GM12872 (cell line): ENCODE measurements around the gene MCU.
A peak's percentile ranks its signal among the peaks of the same experiment; 100 is the strongest.

Experiments
- CTCF ChIP-seq: IDR thresholded peaks from 3 replicates; pipeline ENCODE4 v1.5.1; 2011; ENCODE audit warnings: low read depth, mild to moderate bottlenecking, low read length, moderate library complexity; ENCODE audit not compliant: insufficient read depth

Gene MCU

DNA sequence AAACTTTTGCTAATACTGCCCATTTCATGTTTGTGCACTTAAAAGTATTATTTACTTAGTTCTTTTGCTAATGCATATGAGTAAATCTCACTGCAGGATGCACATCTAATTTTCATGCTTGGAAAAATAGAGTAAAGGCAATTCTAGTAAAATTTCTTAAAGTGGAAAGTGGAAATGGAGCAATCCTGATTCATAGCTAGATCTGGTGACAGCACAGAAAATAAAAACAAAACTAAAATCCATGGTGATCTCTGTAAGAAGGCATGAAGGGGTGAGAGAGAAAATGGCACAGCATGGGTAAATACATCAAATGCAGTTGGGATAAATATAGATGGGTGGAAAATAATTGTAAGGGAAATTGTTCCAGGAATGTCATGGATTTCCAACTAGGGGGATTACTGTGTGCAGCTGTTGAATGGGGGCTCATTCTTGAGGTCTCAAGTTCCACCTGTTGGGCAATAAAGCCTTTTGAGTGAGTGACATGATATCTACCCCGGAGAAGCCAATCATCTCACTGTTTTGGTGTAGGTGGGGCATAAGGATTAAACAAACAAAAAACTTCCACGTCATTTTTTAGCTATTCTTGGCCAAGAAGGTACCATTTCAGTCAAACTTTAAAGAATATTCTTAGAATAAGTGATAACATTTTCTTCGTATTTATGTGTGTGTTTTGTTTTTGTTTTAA lies 1.7 kb upstream of the MCU start:
- no peak for TF ChIP-seq CTCF

- no peak for TF ChIP-seq CTCF
Measured at GRCh38 chr10:72691470-72691862, 477 bp upstream of the MCU start.

- no peak for TF ChIP-seq CTCF
Measured at GRCh38 chr10:72692744-72692993, 726 bp downstream of the MCU start.

- TF ChIP-seq CTCF = no peak
Measured at GRCh38 chr10:72692994-72693781, 1.2 kb downstream of the MCU start.

DNA sequence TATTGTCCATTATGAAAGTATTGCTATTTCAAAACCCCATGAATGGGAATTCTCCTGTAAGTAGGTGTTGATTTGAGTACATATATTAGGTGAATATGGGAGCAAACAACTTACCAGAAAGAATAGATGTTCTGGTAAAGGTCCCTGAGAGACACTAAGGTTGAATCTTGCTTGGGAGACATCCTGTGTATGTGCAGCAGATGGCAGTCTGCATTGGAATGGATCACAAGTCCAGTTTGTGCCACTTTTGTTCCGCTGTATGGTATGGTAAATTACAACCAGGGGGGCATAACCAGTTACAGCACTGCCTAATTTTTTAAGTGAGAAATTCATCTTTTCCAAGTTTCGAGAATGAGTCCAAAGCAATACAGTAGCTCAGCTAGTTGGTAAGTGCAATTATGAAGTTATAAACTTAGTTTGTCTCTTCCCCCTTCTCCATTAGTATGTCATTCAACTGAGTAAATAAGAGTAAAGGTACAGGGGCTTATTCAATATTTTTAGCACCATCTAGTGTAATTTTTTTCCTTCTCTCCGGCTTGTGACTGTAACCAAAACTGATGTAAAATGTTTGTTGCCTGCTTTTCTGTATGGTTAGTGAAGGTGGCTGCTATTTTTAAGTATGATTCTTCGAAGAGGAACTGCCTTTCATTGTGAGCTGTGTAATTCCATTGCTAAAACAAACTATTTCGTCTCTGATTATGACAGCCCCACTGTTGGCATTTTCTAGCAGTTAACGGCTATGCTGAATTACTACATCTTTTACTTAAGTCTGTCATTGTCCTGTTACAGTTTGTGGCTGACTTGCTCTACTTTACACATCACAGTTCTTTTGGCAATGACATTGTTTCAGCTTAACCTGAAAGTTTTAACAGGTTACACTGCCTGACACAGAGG lies 2.8 kb downstream of the MCU start:
- TF ChIP-seq CTCF = peak; percentile 32; the same call in 2 of the 3 replicates

GRCh38 chr10:72695496-72695895 lies 3.6 kb downstream of the MCU start:
- TF ChIP-seq CTCF = no peak

DNA sequence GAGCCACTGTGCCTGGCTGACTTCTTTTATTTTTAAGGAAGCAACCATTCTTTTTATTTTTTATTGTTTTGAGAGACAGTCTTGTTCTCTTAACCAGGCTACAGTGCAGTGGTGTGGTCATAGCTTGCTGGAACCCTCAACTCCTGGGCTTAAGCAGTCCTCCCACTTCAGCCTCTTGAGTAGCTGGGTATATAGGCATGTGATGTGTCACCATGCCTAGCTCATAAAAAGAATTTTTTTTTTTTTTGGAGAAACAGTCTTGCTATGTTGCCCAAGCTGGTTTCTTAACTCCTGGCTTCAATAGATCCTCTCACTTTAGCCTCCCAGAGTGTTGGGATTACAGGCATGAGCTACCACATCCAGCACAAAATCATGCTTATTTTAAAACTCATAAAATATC lies 5.8 kb downstream of the MCU start:
- TF ChIP-seq CTCF = no peak
